Measurements from ENCODE around the gene CTNNB1. TPM values are rescaled to one million over a fixed set of nuclear protein-coding genes. Genes with fewer than 3 reads are reported as not detected.

The CTNNB1 gene
- total RNA-seq, 2 donors from 2014 or later = 420 to 534 TPM

DNA sequence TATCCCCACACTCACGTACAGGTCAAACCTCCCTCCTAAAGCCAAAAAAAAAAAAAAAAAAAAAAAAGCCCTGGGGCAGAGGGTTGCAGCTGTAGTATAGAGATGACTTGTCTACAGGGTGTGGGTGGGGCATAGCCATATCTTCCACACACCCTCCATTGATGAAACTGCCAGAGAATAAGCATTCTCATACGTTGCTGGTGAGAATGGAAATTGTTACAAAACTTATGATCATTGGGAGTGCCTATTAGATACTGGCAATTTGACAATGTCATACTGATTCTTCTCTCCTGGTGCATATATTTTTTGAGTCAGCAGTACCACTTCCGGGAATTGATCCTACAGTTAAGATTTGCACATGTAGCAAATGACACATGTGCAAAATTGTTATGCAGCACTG, 11.0 kb upstream of the CTNNB1 start:
- Histone ChIP-seq H3K9ac (ENCODE audit: extremely low read depth, low read length, poor library complexity, severe bottlenecking) (no peak overlapping the region), H3K27me3 (ENCODE audit: control insufficient read depth, insufficient read depth, low read length, poor library complexity, severe bottlenecking) (no peaks in the 10 kb centered on the region), H3K4me3 (ENCODE audit: low read length) (no peak overlapping the region), H3K27ac (ENCODE audit: low read depth, low read length) (no peak overlapping the region), H3K9me3 (ENCODE audit: control insufficient read depth, low read length) (no peaks in the 10 kb centered on the region), H3K36me3 (ENCODE audit: control insufficient read depth, insufficient read depth, low read length) (no peaks in the 10 kb centered on the region), H3K4me1 (ENCODE audit: control insufficient read depth, insufficient read depth, low read length) (peaks cover 4% of the 10 kb centered on the region)
- peaks cover 21% of the 10 kb centered on the region for H3K4me1 Mint-ChIP-seq
- DNase-seq = no peak
- no peaks in the 10 kb centered on the region for H3K9me3 Mint-ChIP-seq
- H3K27ac Mint-ChIP-seq = no peak overlapping the region
- no peaks in the 10 kb centered on the region for H3K36me3 Mint-ChIP-seq (ENCODE audit: low read depth)
- no peaks in the 10 kb centered on the region for H3K27me3 Mint-ChIP-seq (ENCODE audit: insufficient read depth)
- H3K4me3 Mint-ChIP-seq = no peak overlapping the region
- TF ChIP-seq, protein P1, sequence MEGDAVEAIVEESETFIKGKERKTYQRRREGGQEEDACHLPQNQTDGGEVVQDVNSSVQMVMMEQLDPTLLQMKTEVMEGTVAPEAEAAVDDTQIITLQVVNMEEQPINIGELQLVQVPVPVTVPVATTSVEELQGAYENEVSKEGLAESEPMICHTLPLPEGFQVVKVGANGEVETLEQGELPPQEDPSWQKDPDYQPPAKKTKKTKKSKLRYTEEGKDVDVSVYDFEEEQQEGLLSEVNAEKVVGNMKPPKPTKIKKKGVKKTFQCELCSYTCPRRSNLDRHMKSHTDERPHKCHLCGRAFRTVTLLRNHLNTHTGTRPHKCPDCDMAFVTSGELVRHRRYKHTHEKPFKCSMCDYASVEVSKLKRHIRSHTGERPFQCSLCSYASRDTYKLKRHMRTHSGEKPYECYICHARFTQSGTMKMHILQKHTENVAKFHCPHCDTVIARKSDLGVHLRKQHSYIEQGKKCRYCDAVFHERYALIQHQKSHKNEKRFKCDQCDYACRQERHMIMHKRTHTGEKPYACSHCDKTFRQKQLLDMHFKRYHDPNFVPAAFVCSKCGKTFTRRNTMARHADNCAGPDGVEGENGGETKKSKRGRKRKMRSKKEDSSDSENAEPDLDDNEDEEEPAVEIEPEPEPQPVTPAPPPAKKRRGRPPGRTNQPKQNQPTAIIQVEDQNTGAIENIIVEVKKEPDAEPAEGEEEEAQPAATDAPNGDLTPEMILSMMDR (conservative IDR thresholded peaks at IDR 0.05) = no peak
- WGBS, 2 experiments (ENCODE audit: insufficient coverage in 1 of 2, insufficient read length in 1 of 2) = 86 to 87% methylated on average over 2 of the region's 3 CpGs

- H3K4me3 Mint-ChIP-seq = no peak overlapping the region
- no peaks in the 10 kb centered on the region for H3K9me3 ChIP-seq (ENCODE audit: control insufficient read depth, low read length)
- TF ChIP-seq, protein P1 (conservative IDR thresholded peaks at IDR 0.05) = no peak
Measured at GRCh38 chr3:41190509-41191284, 8.6 kb upstream of the CTNNB1 start.

GRCh38 chr3:41192885-41193284, 6.4 kb upstream of the CTNNB1 start:
- Mint-ChIP-seq H3K9me3 (no peaks in the 10 kb centered on the region), H3K4me3 (no peak overlapping the region), H3K4me1 (peaks cover 14% of the 10 kb centered on the region), H3K27me3 (ENCODE audit: insufficient read depth) (no peaks in the 10 kb centered on the region), H3K27ac (no peak overlapping the region), H3K36me3 (ENCODE audit: low read depth) (no peaks in the 10 kb centered on the region)
- DNase-seq = no peak
- Histone ChIP-seq H3K9me3 (ENCODE audit: control insufficient read depth, low read length) (no peaks in the 10 kb centered on the region), H3K27ac (ENCODE audit: low read depth, low read length) (no peak overlapping the region), H3K4me1 (ENCODE audit: control insufficient read depth, insufficient read depth, low read length) (peaks cover 6% of the 10 kb centered on the region), H3K27me3 (ENCODE audit: control insufficient read depth, insufficient read depth, low read length, poor library complexity, severe bottlenecking) (no peaks in the 10 kb centered on the region), H3K4me3 (ENCODE audit: low read length) (no peak overlapping the region), H3K9ac (ENCODE audit: extremely low read depth, low read length, poor library complexity, severe bottlenecking) (no peak overlapping the region), H3K36me3 (ENCODE audit: control insufficient read depth, insufficient read depth, low read length) (no peaks in the 10 kb centered on the region)
- 67% methylated on average over 1 of the region's 1 CpG; no CpG with 5 or more reads in 1 of the 2 experiments for WGBS, 2 experiments (ENCODE audit: insufficient coverage in 1 of 2, insufficient read length in 1 of 2)
- TF ChIP-seq, protein P1 (conservative IDR thresholded peaks at IDR 0.05) = no peak

More at GRCh38 chr3:41190509-41191284, 8.6 kb upstream of the CTNNB1 start:
- no peak overlapping the region for H3K27ac ChIP-seq (ENCODE audit: low read depth, low read length)
- 90 to 100% methylated on average over 1 of the region's 1 CpG for WGBS, 2 experiments (ENCODE audit: insufficient coverage in 1 of 2, insufficient read length in 1 of 2)
- H3K4me3 ChIP-seq (ENCODE audit: low read length) = no peak overlapping the region
- DNase-seq = no peak
- no peaks in the 10 kb centered on the region for H3K36me3 Mint-ChIP-seq (ENCODE audit: low read depth)
- H3K27ac Mint-ChIP-seq = no peak overlapping the region
- H3K27me3 ChIP-seq (ENCODE audit: control insufficient read depth, insufficient read depth, low read length, poor library complexity, severe bottlenecking) = no peaks in the 10 kb centered on the region
- H3K27me3 Mint-ChIP-seq (ENCODE audit: insufficient read depth) = no peaks in the 10 kb centered on the region
- H3K9ac ChIP-seq (ENCODE audit: extremely low read depth, low read length, poor library complexity, severe bottlenecking) = no peak overlapping the region
- peaks cover 13% of the 10 kb centered on the region for H3K4me1 Mint-ChIP-seq
- no peaks in the 10 kb centered on the region for H3K36me3 ChIP-seq (ENCODE audit: control insufficient read depth, insufficient read depth, low read length)
- no peaks in the 10 kb centered on the region for H3K9me3 Mint-ChIP-seq
- peaks cover 4% of the 10 kb centered on the region for H3K4me1 ChIP-seq (ENCODE audit: control insufficient read depth, insufficient read depth, low read length)

All from endodermal cell (in vitro differentiated cells).